A549 (cell line): Measurements from ENCODE around the gene KIFBP. TPM values are rescaled to one million over a fixed set of nuclear protein-coding genes. Genes with fewer than 3 reads are reported as not detected.

ENCODE experiments used
- ATAC-seq, 2 experiments: fragments of 200-7000 bp in 1 of 2; fragments of >200 bp in 1 of 2; cut with Nextera tagmentation in 1 of 2; cut with Tn5 transposase in 1 of 2; 3 replicates each; pipeline versions ENCODE4 v1.8.0 to v1.9.1; 2018 to 2020; ENCODE audit warnings: mild to moderate bottlenecking in 1 of 2, moderate library complexity in 1 of 2
- CTCF ChIA-PET: fragments of 300-600 bp; sonication (Branson Sonifier 250); formaldehyde crosslinking; extraction: SDS; loops from one replicate; lab custom pipeline; 2021; ENCODE audit warnings: antibody characterized with exemption, inconsistent platforms; lab: Yijun Ruan, JAX
- POLR2A ChIA-PET: fragments of 350-600 bp; formaldehyde crosslinking; extraction: SDS; loops from one replicate; lab custom pipeline; 2021; ENCODE audit warnings: antibody characterized with exemption, inconsistent platforms; lab: Yijun Ruan, JAX
- DNase-seq, 2 experiments: peaks; one replicate each; pipeline versions ENCODE4 v3.0.0 to v3.0.0-alpha.2; 2011 to 2016; ENCODE audit warnings: low read depth in 1 of 2, low spot score in 1 of 2
- FAIRE-seq: peaks from 2 replicates; lab custom pipeline; 2011; peaks lifted over from hg19 to GRCh38; lab: Jason Lieb, UNC
- H3K27ac ChIP-seq, 2 experiments: fragments of >200 bp; sonication (Bioruptor Twin); formaldehyde crosslinking; 3 replicates each; pipeline ENCODE4 v1.5.1; 2016 to 2017
- H3K4me1 ChIP-seq: fragments of >200 bp; sonication (Bioruptor Twin); formaldehyde crosslinking; 3 replicates; pipeline ENCODE4 v1.6.1; 2016
- H3K4me2 ChIP-seq: fragments of >200 bp; sonication (Bioruptor Twin); formaldehyde crosslinking; 3 replicates; pipeline ENCODE4 v1.6.1; 2016
- H3K4me3 ChIP-seq: fragments of >200 bp; sonication (Bioruptor Twin); formaldehyde crosslinking; 3 replicates; pipeline ENCODE4 v1.5.1; 2016
- H3K9me3 ChIP-seq: fragments of >200 bp; sonication (Bioruptor Twin); formaldehyde crosslinking; 3 replicates; pipeline ENCODE4 v1.6.1; 2016
- CEBPB ChIP-seq, 2 experiments: fragments of >200 bp in 1 of 2; sonication (Bioruptor Twin) in 1 of 2; formaldehyde crosslinking in 1 of 2; IDR thresholded peaks; 2 replicates each; pipeline ENCODE4 v1.6.1; 2012 to 2016
- CHD4 ChIP-seq: fragments of 200-600 bp; sonication (generic); IDR thresholded peaks from 2 replicates; pipeline ENCODE4 v1.6.1; 2016; ENCODE audit warnings: antibody characterized with exemption, mild to moderate bottlenecking, borderline replicate concordance
- E2F6 ChIP-seq: IDR thresholded peaks from 2 replicates; pipeline ENCODE4 v1.6.1; 2012; ENCODE audit warnings: low read depth, borderline replicate concordance
- EP300 ChIP-seq, 2 experiments: fragments of >200 bp; sonication (Bioruptor Twin); formaldehyde crosslinking; IDR thresholded peaks; 2 replicates in 1 of 2; 3 replicates in 1 of 2; pipeline ENCODE4 v1.6.1; 2016 to 2017
- FOSB ChIP-seq: fragments of 250-450 bp; sonication (Bioruptor Pico); IDR thresholded peaks from 2 replicates; pipeline ENCODE4 v1.5.0; 2020; ENCODE audit warnings: mild to moderate bottlenecking, moderate library complexity
- HEYL ChIP-seq: fragments of 250-450 bp; sonication (Bioruptor Pico); IDR thresholded peaks from 2 replicates; pipeline ENCODE4 v1.8.0; 2021; ENCODE audit warnings: mild to moderate bottlenecking, moderate library complexity
- HOXA7 ChIP-seq: fragments of 250-450 bp; sonication (Bioruptor Pico); IDR thresholded peaks from 2 replicates; pipeline ENCODE4 v1.5.0; 2020; ENCODE audit warnings: mild to moderate bottlenecking, moderate library complexity
- JUN ChIP-seq, 2 experiments: fragments of >200 bp; sonication (Bioruptor Twin); formaldehyde crosslinking; IDR thresholded peaks; 2 replicates in 1 of 2; 3 replicates in 1 of 2; pipeline ENCODE4 v1.6.1; 2016 to 2017
- MAFK ChIP-seq: fragments of 450-650 bp; IDR thresholded peaks from 2 replicates; pipeline ENCODE4 v1.6.1; 2014; ENCODE audit not compliant: partially characterized antibody
- NFE2L2 ChIP-seq: fragments of 150-350 bp; conservative IDR thresholded peaks from 2 replicates; pipeline ENCODE4 v1.6.1; 2014; ENCODE audit warnings: low read length
- NPAS2 ChIP-seq: fragments of 250-450 bp; sonication (Bioruptor Pico); IDR thresholded peaks from 2 replicates; pipeline ENCODE4 v1.8.0; 2022; ENCODE audit warnings: mild to moderate bottlenecking, moderate library complexity, borderline replicate concordance
- NR3C1 ChIP-seq: fragments of >200 bp; sonication (Bioruptor Twin); formaldehyde crosslinking; IDR thresholded peaks from 3 replicates; pipeline ENCODE4 v1.6.1; 2017
- PHF8 ChIP-seq: fragments of 200-600 bp; sonication (generic); IDR thresholded peaks from 2 replicates; pipeline ENCODE4 v1.6.1; 2016; ENCODE audit warnings: low read depth, mild to moderate bottlenecking, antibody characterized with exemption, moderate library complexity, borderline replicate concordance
- RCOR1 ChIP-seq: fragments of 150-350 bp; IDR thresholded peaks from 2 replicates; pipeline ENCODE4 v1.6.1; 2014; ENCODE audit warnings: antibody characterized with exemption, low read length, low read depth
- RFX5 ChIP-seq: fragments of 450-650 bp; IDR thresholded peaks from 2 replicates; pipeline ENCODE4 v1.7.1; 2014; ENCODE audit warnings: antibody characterized with exemption, mild to moderate bottlenecking, moderate library complexity
- SREBF2 ChIP-seq: fragments of 450-650 bp; IDR thresholded peaks from 2 replicates; pipeline ENCODE4 v1.6.1; 2014; ENCODE audit warnings: mild to moderate bottlenecking, moderate library complexity
- ZNF302 ChIP-seq: fragments of 250-450 bp; sonication (Bioruptor Pico); IDR thresholded peaks from 2 replicates; pipeline ENCODE4 v1.9.0; 2021; ENCODE audit warnings: inconsistent platforms, mild to moderate bottlenecking, moderate library complexity
- WGBS: methylation state at CpG from one replicate; pipeline ENCODE4 v1.1.6; 2017; ENCODE audit errors: missing lambda C conversion rate; 5-methylcytosine and 5-hydroxymethylcytosine counted together
- polyA plus RNA-seq, 4 experiments: library from polyadenylated mRNA; depleted of rRNA in 3 of 4; stranded (reverse); fragments of >200 nt; fragmentation: RNase III in 1 of 4; extraction: RNeasy Plus Mini Kit Qiagen cat#74134 plus additional on column Dnase treatment in 1 of 4; gene quantifications; 2 replicates in 3 of 4; 3 replicates in 1 of 4; pipeline ENCODE4 v1.2.3, GENCODE V29; 2011 to 2017

Gene KIFBP
- polyA plus RNA-seq, 2 of the 4 experiments (the other 2 are of a cell fraction), result 36.1 to 53.8 TPM

GRCh38 chr10:68955832-68956532, 32.6 kb upstream of the KIFBP start, which contains the start of gene DDX21 (continued):
- TF ChIP-seq HEYL (CRISPR knock-in tag) (peak; percentile 22; the same call in 1 of the 2 replicates), ZNF302 (CRISPR knock-in tag) (no peak), NFE2L2 (no peak), PHF8 (peak; percentile 91), SREBF2 (no peak), NPAS2 (CRISPR knock-in tag) (no peak), CHD4 (no peak), EP300 (IDR thresholded peaks at IDR 0.05) (no peak)

- Histone ChIP-seq H3K27ac (peak overlapping the region; percentile 92 to 98), H3K4me1 (peaks cover 28% of the 10 kb centered on the region), H3K9me3 (no peaks in the 10 kb centered on the region), H3K4me3 (peak overlapping the region; percentile 98), H3K4me2 (peak overlapping the region; percentile 74)
- 15% methylated on average over 7 of the region's 7 CpGs for WGBS
- ChIA-PET POLR2A (interaction anchor here (2.0 kb wide), 1 partner anchor 33 kb away, joined by 8 read pairs; no protein-coding TSS in a partner anchor), CTCF (interaction anchor here (0.6 to 2.2 kb wide), 2 partner anchors 13 to 46 kb away, joined by 3 to 8 read pairs; no protein-coding TSS in a partner anchor)
- FAIRE-seq (no peak), ATAC-seq (no peak), DNase-seq (peak in 1 of 2 experiments; percentile 17)
- TF ChIP-seq RCOR1 (no peak), JUN (IDR thresholded peaks at IDR 0.05) (0 out of 5 replicates have a peak, but pooled peaks of 1 of the 2 experiments have one; percentile 8), FOSB (CRISPR knock-in tag) (peak; percentile 23; the same call in 1 of the 2 replicates), HOXA7 (0 out of 2 replicates have a peak, but pooled peaks have one; percentile 55), CEBPB (IDR thresholded peaks at IDR 0.05) (no peak), E2F6 (no peak), NR3C1 (no peak), RFX5 (no peak)
Observed at GRCh38 chr10:68957284-68957615, 31.4 kb upstream of the KIFBP start.

GRCh38 chr10:68957654-68958053, 30.9 kb upstream of the KIFBP start:
- TF ChIP-seq HEYL (CRISPR knock-in tag), result no peak
- 0 out of 5 replicates have a peak, but pooled peaks of 1 of the 2 experiments have one; percentile 23 for TF ChIP-seq JUN (IDR thresholded peaks at IDR 0.05)
- POLR2A ChIA-PET, result no interaction called here
- no peak for FAIRE-seq
- H3K27ac ChIP-seq, result peak overlapping the region; percentile 92 to 98; a peak in 5 of 6 replicates
- peaks cover 28% of the 10 kb centered on the region for H3K4me1 ChIP-seq
- H3K4me3 ChIP-seq, result peak overlapping the region; percentile 98
- no peak for ATAC-seq
- 32% methylated on average over 3 of the region's 3 CpGs for WGBS
- no peaks in the 10 kb centered on the region for H3K9me3 ChIP-seq
- DNase-seq, result peak in 1 of 2 experiments; percentile 5
- peak overlapping the region; percentile 74 for H3K4me2 ChIP-seq
- CTCF ChIA-PET, result no interaction called here

GRCh38 chr10:68959695-68960527, 28.7 kb upstream of the KIFBP start:
- TF ChIP-seq MAFK (peak; percentile 91), NR3C1 (no peak)
- Histone ChIP-seq H3K4me2 (no peak overlapping the region), H3K27ac (no peak overlapping the region), H3K4me3 (no peak overlapping the region), H3K9me3 (no peaks in the 10 kb centered on the region), H3K4me1 (peaks cover 26% of the 10 kb centered on the region)
- ChIA-PET CTCF (interaction anchor here (0.6 to 1.8 kb wide), 3 partner anchors 8 to 1107 kb away, joined by 3 to 10 read pairs (median 4); no protein-coding TSS in a partner anchor), POLR2A (no interaction called here)
- ATAC-seq (no peak), DNase-seq (no peak), FAIRE-seq (no peak)
- WGBS, result 93% methylated on average over 4 of the region's 4 CpGs
